HG02943 (cell line): ENCODE measurements around the gene ESYT3.

Experiments used
- ATAC-seq: cut with Tn5 transposase; IDR thresholded peaks from one replicate; pipeline ENCODE4 v1.9.1; 2021; ENCODE audit warnings: mild to moderate bottlenecking, low read depth, moderate library complexity; ENCODE audit not compliant: unreplicated experiment

Gene ESYT3

GRCh38 chr3:138459619-138460535 is 25.5 kb downstream of the ESYT3 start:
- ATAC-seq = no peak

DNA sequence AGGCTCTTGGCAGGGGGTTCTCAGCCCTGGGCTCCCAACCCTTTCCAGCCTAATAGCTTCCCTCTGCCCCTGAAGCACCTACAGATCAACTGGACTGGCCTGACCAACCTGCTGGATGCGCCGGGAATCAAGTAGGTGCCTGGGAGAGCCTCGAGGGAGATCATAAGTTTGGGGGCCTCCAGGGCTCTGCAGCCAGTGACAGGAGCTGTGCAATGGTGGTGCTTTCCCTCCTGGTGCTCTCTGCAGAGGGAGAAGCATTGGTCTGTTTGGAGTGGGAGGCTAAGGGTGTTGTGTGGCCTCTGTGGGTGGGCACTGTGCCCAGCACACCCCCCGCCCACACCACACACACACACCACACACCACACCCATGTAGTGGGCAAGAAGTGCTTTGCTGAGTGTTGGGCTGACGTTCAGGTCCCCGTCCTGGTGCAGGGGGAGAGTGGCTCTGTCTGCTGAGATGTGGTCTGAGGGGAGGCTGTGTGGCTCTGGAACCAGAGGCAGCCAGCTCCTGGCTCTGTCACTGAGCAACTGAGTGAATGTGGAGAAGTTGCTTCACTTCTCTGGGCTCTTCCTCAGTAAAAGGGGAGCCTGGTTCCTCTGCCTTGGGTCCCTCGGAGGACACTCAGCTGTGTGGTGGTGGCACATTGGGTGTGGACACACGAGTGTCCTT is 26.3 kb downstream of the ESYT3 start:
- no peak for ATAC-seq

DNA sequence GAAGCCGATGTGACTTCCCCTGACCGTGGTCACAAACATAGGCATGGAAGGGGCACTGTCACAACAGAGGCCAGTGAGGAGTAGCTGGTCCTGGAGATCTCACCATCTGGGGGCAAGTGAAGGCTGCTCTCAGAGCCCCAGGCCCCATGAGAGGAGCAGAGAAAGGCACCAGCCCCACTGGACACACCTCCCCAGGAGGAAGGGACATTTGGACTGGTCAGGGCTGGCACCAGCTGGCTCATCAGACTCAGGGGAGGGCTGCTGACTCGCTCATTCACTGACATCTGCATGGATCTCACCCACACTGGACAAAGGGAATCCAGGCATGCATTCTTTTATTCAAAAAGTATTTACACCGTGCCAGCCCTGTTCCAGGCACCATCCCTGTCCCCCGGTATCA is 26.8 kb downstream of the ESYT3 start:
- no peak for ATAC-seq

- no peak for ATAC-seq
Measured at GRCh38 chr3:138461896-138462295, 27.5 kb downstream of the ESYT3 start.

DNA sequence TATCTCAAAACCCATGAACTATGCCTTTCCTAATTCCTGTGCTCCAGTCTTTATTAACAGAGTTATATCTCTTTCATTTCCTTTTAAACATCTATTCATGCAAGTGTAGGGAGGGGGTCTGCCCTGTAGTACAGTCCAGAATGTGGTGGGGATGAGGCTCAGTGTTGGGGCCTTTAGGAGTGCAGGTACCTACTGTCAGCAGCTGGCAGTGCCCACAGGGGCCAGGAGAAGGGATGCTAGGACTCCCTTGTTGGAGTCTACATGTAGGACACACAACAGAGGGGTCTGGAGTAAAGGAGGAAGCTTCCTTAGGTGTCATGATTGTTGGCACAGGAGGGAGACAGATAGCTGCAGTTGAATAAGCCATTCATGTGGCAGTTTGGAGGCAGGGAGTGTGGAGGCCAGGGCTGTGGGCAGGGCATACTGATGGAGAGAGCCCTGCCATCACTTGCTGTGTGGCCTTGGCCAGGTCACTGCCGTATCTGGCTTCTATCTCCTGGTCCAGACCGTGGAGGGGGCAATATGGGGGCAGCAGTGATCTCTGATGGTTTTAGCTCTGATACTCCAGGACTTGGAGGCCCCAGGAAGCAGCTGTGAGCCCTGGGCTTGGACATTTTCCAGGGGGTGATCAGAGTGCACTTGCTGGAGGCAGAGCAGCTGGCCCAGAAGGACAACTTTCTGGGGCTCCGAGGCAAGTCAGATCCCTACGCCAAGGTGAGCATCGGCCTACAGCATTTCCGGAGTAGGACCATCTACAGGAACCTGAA is 29.5 kb downstream of the ESYT3 start:
- ATAC-seq = no peak

GRCh38 chr3:138464491-138464860 is 30.1 kb downstream of the ESYT3 start:
- ATAC-seq = no peak

GRCh38 chr3:138465451-138465850 is 31.0 kb downstream of the ESYT3 start:
- ATAC-seq = no peak

- no peak for ATAC-seq
Measured at GRCh38 chr3:138465925-138466324, 31.5 kb downstream of the ESYT3 start.

GRCh38 chr3:138467931-138468330 is 33.5 kb downstream of the ESYT3 start:
- ATAC-seq = no peak

GRCh38 chr3:138468451-138468850 is 34.0 kb downstream of the ESYT3 start:
- no peak for ATAC-seq

- ATAC-seq = no peak
Measured at GRCh38 chr3:138468886-138469285, 34.5 kb downstream of the ESYT3 start.

DNA sequence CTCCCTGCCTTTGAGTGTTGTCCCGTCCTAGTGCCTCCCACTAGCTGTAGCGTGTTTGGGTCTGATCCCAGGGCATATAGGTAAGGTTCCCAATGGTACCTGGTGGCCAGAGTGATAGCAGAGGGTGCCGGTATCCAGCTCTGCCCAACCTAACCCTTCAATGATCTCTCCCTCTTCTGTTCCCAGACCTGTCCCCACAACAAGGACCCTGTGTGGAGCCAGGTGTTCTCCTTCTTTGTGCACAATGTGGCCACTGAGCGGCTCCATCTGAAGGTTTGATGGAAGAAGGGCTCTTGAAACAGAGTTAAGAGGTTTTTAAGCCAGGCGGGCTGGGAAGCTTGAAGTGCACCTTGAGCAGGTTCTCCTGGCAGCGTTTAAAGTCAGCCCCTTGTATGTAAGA is 35.5 kb downstream of the ESYT3 start:
- ATAC-seq = no peak

DNA sequence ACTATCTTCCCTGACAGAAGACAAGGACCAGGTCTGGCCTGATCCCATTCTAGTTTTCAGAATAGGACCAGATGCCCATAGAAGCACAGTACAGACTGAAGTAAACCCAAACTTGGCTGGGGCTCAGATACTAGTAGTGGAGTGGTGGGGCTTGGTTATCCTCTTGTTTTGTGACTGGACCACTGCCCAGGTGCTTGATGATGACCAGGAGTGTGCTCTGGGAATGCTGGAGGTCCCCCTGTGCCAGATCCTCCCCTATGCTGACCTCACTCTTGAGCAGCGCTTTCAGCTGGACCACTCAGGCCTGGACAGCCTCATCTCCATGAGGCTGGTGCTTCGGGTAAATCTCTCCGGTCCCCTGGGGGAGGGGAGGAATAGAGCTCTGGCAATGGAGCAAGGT is 36.3 kb downstream of the ESYT3 start:
- ATAC-seq = no peak

DNA sequence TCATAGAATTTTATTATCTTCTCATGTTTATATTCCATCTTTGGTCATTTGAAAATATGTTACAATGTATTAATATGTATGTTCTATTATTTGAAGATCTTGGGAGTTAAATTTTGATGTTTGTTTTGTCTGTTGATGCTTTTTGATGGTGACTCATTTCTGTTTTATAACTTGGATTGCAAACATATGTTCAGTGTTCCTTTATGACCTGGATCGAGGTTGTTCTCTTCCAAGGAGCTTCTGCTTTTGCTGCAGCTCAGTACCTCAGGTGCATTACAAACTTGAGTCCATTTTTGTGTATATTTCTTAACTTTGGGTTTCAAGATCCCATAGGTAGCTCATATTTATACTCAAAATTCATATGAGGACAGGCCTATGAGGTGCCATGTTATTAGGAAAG is 37.1 kb downstream of the ESYT3 start:
- no peak for ATAC-seq

GRCh38 chr3:138472141-138472825 is 37.9 kb downstream of the ESYT3 start:
- ATAC-seq = no peak

GRCh38 chr3:138473391-138473790 is 39.0 kb downstream of the ESYT3 start:
- no peak for ATAC-seq

- ATAC-seq = no peak
Measured at GRCh38 chr3:138474163-138474562, 39.7 kb downstream of the ESYT3 start.

GRCh38 chr3:138476526-138476925 is 42.1 kb downstream of the ESYT3 start:
- no peak for ATAC-seq

GRCh38 chr3:138477120-138477519 is 42.7 kb downstream of the ESYT3 start:
- no peak for ATAC-seq

DNA sequence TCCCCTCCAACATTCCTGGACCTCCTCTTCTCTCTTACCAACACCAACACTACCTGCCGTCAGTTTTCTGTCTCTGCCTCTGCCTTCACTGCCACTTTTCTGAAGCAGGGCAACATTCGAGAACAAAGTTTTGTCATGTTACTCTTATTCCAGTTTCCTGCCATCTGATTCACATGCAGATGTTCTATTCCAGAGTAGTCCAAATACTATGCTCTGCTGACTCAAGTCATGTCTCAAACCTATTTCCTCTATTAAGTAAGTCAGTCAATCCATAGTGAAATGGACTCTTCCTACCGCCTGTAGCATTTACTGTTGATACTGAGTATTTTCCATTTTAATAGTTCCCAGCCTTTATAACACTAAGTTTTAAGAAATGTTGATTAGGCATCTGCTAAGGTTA is 43.4 kb downstream of the ESYT3 start:
- no peak for ATAC-seq

DNA sequence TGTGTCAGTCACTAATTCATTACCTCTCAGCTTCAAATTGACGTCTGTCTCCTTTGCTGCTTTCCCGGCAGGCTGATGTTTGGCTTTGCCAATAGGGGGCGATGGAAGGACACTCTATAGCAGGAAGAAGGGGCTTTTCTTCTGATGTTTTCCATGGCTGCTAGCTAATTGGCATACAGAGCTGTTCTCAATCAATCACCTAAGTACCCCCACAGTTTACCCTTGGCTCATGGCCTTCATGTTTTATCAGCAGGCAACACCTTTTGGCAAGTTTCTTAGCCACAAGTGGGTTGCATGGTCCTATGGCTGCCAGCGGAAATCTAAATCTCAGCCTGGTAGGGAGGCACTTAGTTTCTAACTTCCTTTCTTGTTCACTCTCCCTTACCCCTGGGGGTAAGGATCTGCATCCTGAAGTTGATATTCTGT is 45.0 kb downstream of the ESYT3 start:
- ATAC-seq = no peak
